ENCODE results near the gene ICA1L. TPM values are rescaled to one million over a fixed set of nuclear protein-coding genes. Genes with fewer than 3 reads are reported as not detected.

ICA1L gene
- total RNA-seq, 1 experiment from 2014 or later: 4.5 TPM

GRCh38 chr2:202883987-202884675 is 12.6 kb upstream of the ICA1L start:
- H3K79me2 ChIP-seq (ENCODE audit: insufficient read depth, low read length): no peaks in the 10 kb centered on the region
- no peaks in the 10 kb centered on the region for H3K27me3 Mint-ChIP-seq (ENCODE audit: low read depth)

More at GRCh38 chr2:202883987-202884675, 12.6 kb upstream of the ICA1L start:
- Histone ChIP-seq H2AK5ac (ENCODE audit: insufficient read length, low read length) (no peak overlapping the region), H2BK120ac (ENCODE audit: low read depth, low read length, poor library complexity, severe bottlenecking) (no peak overlapping the region), H4K91ac (ENCODE audit: insufficient read length, low read depth, low read length) (no peak overlapping the region), H3K56ac (ENCODE audit: insufficient read length, low read depth, low read length) (no peak overlapping the region), H3K27ac (ENCODE audit: insufficient read length, low read depth, low read length) (no peak overlapping the region), H3K23me2 (ENCODE audit: insufficient read length, low read depth, low read length, poor library complexity, severe bottlenecking) (peaks cover 2% of the 10 kb centered on the region), H3T11ph (ENCODE audit: low read length) (no peak overlapping the region), H3K18ac (ENCODE audit: insufficient read length, low read depth, low read length) (no peak overlapping the region), H4K8ac (replicated peaks; ENCODE audit: insufficient read length, low read depth, low read length) (no peak overlapping the region), H2BK15ac (ENCODE audit: low read depth, low read length) (no peak overlapping the region), H2BK5ac (ENCODE audit: insufficient read length, low read length) (no peak overlapping the region), H3K9me3 (ENCODE audit: control insufficient read depth, low read depth, low read length) (no peaks in the 10 kb centered on the region), H3K23ac (ENCODE audit: insufficient read length, low read depth, low read length) (no peak overlapping the region), H2BK12ac (ENCODE audit: insufficient read length, low read depth, low read length) (no peak overlapping the region), H3K14ac (ENCODE audit: insufficient read depth, low read length) (no peak overlapping the region), H2BK20ac (ENCODE audit: low read depth, low read length, poor library complexity, severe bottlenecking) (no peak overlapping the region), H3K4ac (ENCODE audit: low read depth, low read length) (no peak overlapping the region), H3K27me3 (ENCODE audit: insufficient read depth, low read length) (no peaks in the 10 kb centered on the region), H3K4me1 (ENCODE audit: insufficient read depth, low read length) (no peaks in the 10 kb centered on the region), H2AFZ (ENCODE audit: low read length) (no peak overlapping the region), H4K20me1 (ENCODE audit: control insufficient read depth, insufficient read depth, insufficient read length) (no peaks in the 10 kb centered on the region), H3K9ac (ENCODE audit: extremely low read depth, insufficient read length, low read length) (no peak overlapping the region), H3K4me2 (ENCODE audit: insufficient read depth, insufficient read length, low read length) (no peak overlapping the region), H4K5ac (ENCODE audit: insufficient read length, low read depth, low read length) (no peak overlapping the region), H3K79me1 (ENCODE audit: insufficient read depth, low read depth, low read length, poor library complexity, severe bottlenecking) (no peaks in the 10 kb centered on the region)
- Mint-ChIP-seq H3K4me1 (no peaks in the 10 kb centered on the region), H3K36me3 (ENCODE audit: insufficient read depth in 1 of 3, low read depth in 3 of 3) (peaks cover 46 to 82% (median 65%) of the 10 kb centered on the region in 3 experiments), H3K9me3 (no peaks in the 10 kb centered on the region), H3K4me3 (no peak overlapping the region), H3K27ac (no peak overlapping the region)
- DNase-seq: no peak
- TF ChIP-seq CTCF (conservative IDR thresholded peaks at IDR 0.05): no peak; the same call in 2 of the 3 replicates
- WGBS (ENCODE audit: extremely low coverage, insufficient read length, low lambda C conversion rate): no CpG with 5 or more reads among the region's 5 CpGs
